ENCODE results near the gene SBF1.

GRCh38 chr22:50488006-50488677 is 13.3 kb upstream of the SBF1 start:
- TF ChIP-seq EP300 (IDR thresholded peaks at IDR 0.05) = no peak
- no peak for TF ChIP-seq CTCF (IDR thresholded peaks at IDR 0.05)

All from gastroesophageal sphincter (tissue), 3 donors.